SK-N-DZ (cell line): ENCODE data around the gene NUP35.
"Not testable (repeated sequence)": the region's sequence is repeated elsewhere in the genome, so short reads cannot be mapped to it uniquely, and the experiment has no call there.

Source experiments
- DNase-seq: peaks from one replicate; pipeline ENCODE4 v3.0.0-alpha.2; 2015; ENCODE audit warnings: low spot score

NUP35 gene

GRCh38 chr2:183126635-183127034, 2.4 kb downstream of the NUP35 start:
- no peak for DNase-seq

GRCh38 chr2:183134016-183134415, 9.8 kb downstream of the NUP35 start:
- no peak for DNase-seq

- DNase-seq, result no peak
Measured at GRCh38 chr2:183148955-183149354, 24.7 kb downstream of the NUP35 start.

GRCh38 chr2:183149489-183149888, 25.2 kb downstream of the NUP35 start:
- DNase-seq, result no peak

GRCh38 chr2:183152280-183152679, 28.0 kb downstream of the NUP35 start:
- DNase-seq, result not testable (repeated sequence)

GRCh38 chr2:183153967-183154366, 29.7 kb downstream of the NUP35 start:
- DNase-seq, result no peak

- DNase-seq, result not testable (repeated sequence)
Measured at GRCh38 chr2:183154772-183155171, 30.5 kb downstream of the NUP35 start.

- DNase-seq, result no peak
Measured at GRCh38 chr2:183157131-183157530, 32.9 kb downstream of the NUP35 start.

- no peak for DNase-seq
Measured at GRCh38 chr2:183162362-183162761, 38.1 kb downstream of the NUP35 start.

- no peak for DNase-seq
Measured at GRCh38 chr2:183163821-183164649, 39.8 kb downstream of the NUP35 start.

- no peak for DNase-seq
Measured at GRCh38 chr2:183164650-183165015, 40.4 kb downstream of the NUP35 start.

GRCh38 chr2:183166210-183166609, 42.0 kb downstream of the NUP35 start:
- no peak for DNase-seq

GRCh38 chr2:183166976-183167375, 42.7 kb downstream of the NUP35 start:
- DNase-seq, result not testable (repeated sequence)

GRCh38 chr2:183172220-183172887, 48.1 kb downstream of the NUP35 start:
- DNase-seq, result no peak

GRCh38 chr2:183179156-183179555, 54.9 kb downstream of the NUP35 start:
- no peak for DNase-seq

- no peak for DNase-seq
Measured at GRCh38 chr2:183185534-183185933, 61.3 kb downstream of the NUP35 start.

GRCh38 chr2:183186296-183186695, 62.1 kb downstream of the NUP35 start:
- no peak for DNase-seq

- DNase-seq, result no peak
Measured at GRCh38 chr2:183186766-183187165, 62.5 kb downstream of the NUP35 start.

GRCh38 chr2:183192343-183192742, 68.1 kb downstream of the NUP35 start:
- no peak for DNase-seq

- no peak for DNase-seq
Measured at GRCh38 chr2:183193904-183194303, 69.7 kb downstream of the NUP35 start.

GRCh38 chr2:183195397-183195796, 71.2 kb downstream of the NUP35 start:
- no peak for DNase-seq

GRCh38 chr2:183195998-183196409, 71.8 kb downstream of the NUP35 start:
- DNase-seq, result no peak

- DNase-seq, result no peak
Measured at GRCh38 chr2:183204397-183204796, 80.2 kb downstream of the NUP35 start.
